ENCODE data around the gene NEK6.

DNA sequence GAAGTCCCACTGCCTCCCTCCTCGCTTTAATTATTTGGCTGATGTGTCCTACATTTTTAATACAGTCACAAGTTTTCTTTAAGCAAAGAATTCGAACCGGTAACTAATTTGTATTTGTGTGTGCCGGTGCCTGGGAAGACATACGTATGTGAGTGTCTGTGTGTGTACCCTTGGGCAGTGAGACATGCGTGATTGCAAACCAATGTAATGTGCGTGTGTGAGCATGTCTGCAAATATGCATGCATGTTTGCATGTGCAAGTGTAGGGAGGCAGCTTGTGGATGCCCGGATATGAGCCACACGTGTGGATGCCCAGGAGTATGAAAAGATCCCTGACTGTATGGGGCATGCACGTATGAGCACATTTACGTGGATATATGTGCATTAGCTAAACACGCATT, 44.4 kb upstream of the NEK6 start:
- TF ChIP-seq, protein P1, sequence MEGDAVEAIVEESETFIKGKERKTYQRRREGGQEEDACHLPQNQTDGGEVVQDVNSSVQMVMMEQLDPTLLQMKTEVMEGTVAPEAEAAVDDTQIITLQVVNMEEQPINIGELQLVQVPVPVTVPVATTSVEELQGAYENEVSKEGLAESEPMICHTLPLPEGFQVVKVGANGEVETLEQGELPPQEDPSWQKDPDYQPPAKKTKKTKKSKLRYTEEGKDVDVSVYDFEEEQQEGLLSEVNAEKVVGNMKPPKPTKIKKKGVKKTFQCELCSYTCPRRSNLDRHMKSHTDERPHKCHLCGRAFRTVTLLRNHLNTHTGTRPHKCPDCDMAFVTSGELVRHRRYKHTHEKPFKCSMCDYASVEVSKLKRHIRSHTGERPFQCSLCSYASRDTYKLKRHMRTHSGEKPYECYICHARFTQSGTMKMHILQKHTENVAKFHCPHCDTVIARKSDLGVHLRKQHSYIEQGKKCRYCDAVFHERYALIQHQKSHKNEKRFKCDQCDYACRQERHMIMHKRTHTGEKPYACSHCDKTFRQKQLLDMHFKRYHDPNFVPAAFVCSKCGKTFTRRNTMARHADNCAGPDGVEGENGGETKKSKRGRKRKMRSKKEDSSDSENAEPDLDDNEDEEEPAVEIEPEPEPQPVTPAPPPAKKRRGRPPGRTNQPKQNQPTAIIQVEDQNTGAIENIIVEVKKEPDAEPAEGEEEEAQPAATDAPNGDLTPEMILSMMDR (IDR thresholded peaks at IDR 0.05; ENCODE audit: low read depth, low read length, poor library complexity, severe bottlenecking) = no peak
- no peak for TF ChIP-seq EZH2phosphoT487 (IDR thresholded peaks at IDR 0.05; ENCODE audit: borderline replicate concordance, low read length)
